ENCODE measurements around the gene ZSCAN22. TPM values are rescaled to one million over a fixed set of nuclear protein-coding genes. Genes with fewer than 3 reads are reported as not detected.

The ZSCAN22 gene
- total RNA-seq, 1 experiment from 2014 or later = 3.2 TPM

- TF ChIP-seq TEAD4 (CRISPR knock-in tag; IDR thresholded peaks at IDR 0.05) = no peak
These were observed 49.6 kb upstream of the ZSCAN22 start (continued) for GRCh38 chr19:58277197-58277596.

- Mint-ChIP-seq H3K9me3 (no peaks in the 10 kb centered on the region), H3K27ac (peak overlapping the region; percentile 85), H3K36me3 (peaks cover 20% of the 10 kb centered on the region), H3K27me3 (ENCODE audit: low read depth) (no peaks in the 10 kb centered on the region), H3K4me1 (peaks cover 22% of the 10 kb centered on the region), H3K4me3 (peak overlapping the region; percentile 95)
- no peak for DNase-seq (ENCODE audit: low spot score)
- POLR2A ChIA-PET = interaction anchor here (0.8 to 1.0 kb wide), 3 partner anchors 14 to 49 kb away, joined by 3 to 5 read pairs (median 4); partner anchors contain the start of genes ERVK3-1 and ZNF544
- ATAC-seq = no peak
- TF ChIP-seq AR (CRISPR knock-in tag; IDR thresholded peaks at IDR 0.05) (no peak), CREM (CRISPR knock-in tag; IDR thresholded peaks at IDR 0.05) (no peak), ATF3 (CRISPR knock-in tag; conservative IDR thresholded peaks at IDR 0.05) (no peak), USF2 (CRISPR knock-in tag; IDR thresholded peaks at IDR 0.05) (no peak), JAZF1 (CRISPR knock-in tag; IDR thresholded peaks at IDR 0.05) (no peak), CDX4 (CRISPR knock-in tag; IDR thresholded peaks at IDR 0.05; ENCODE audit: borderline replicate concordance) (no peak), MXD4 (CRISPR knock-in tag; IDR thresholded peaks at IDR 0.05; ENCODE audit: borderline replicate concordance) (no peak), FOXK1 (CRISPR knock-in tag; IDR thresholded peaks at IDR 0.05) (no peak), ZNF138 (CRISPR knock-in tag; conservative IDR thresholded peaks at IDR 0.05) (no peak)
- CTCF ChIA-PET = interaction anchor here (1.0 to 2.7 kb wide), 3 partner anchors 50 to 70 kb away, joined by 3 to 10 read pairs (median 4); partner anchors contain the start of gene ZNF544
These were observed 48.9 kb upstream of the ZSCAN22 start for GRCh38 chr19:58277748-58278540.

GRCh38 chr19:58278541-58279041 lies 48.2 kb upstream of the ZSCAN22 start, which contains the start of gene ZNF8:
Gene ZNF8 (plus strand): TSS chr19:58278955. CDS start chr19:58279082, 127 bp downstream.
- Mint-ChIP-seq H3K27me3 (ENCODE audit: low read depth) (no peaks in the 10 kb centered on the region), H3K36me3 (peaks cover 20% of the 10 kb centered on the region)
- CTCF ChIA-PET = interaction anchor here (1.0 to 2.7 kb wide), 3 partner anchors 50 to 69 kb away, joined by 3 to 10 read pairs (median 4); partner anchors contain the start of gene ZNF544
- no peak for TF ChIP-seq TCF7 (CRISPR knock-in tag; IDR thresholded peaks at IDR 0.05; ENCODE audit: low read depth)
- TF ChIP-seq TEAD4 (CRISPR knock-in tag; IDR thresholded peaks at IDR 0.05) = no peak
- peak; percentile 87; the same call in 1 of the 2 replicates for TF ChIP-seq ZNF281 (CRISPR knock-in tag; IDR thresholded peaks at IDR 0.05)
- TF ChIP-seq NFYB (CRISPR knock-in tag; conservative IDR thresholded peaks at IDR 0.05; ENCODE audit: low read depth) = peak; percentile 99
- TF ChIP-seq FOXP1 (CRISPR knock-in tag; IDR thresholded peaks at IDR 0.05; ENCODE audit: borderline replicate concordance) = no peak
- TF ChIP-seq ATF3 (CRISPR knock-in tag; conservative IDR thresholded peaks at IDR 0.05) = no peak
- TF ChIP-seq EMX1 (CRISPR knock-in tag; IDR thresholded peaks at IDR 0.05) = no peak
- TF ChIP-seq GRHL2 (CRISPR knock-in tag; IDR thresholded peaks at IDR 0.05; ENCODE audit: insufficient replicate concordance, severe bottlenecking) = no peak
- TF ChIP-seq USF2 (CRISPR knock-in tag; IDR thresholded peaks at IDR 0.05) = peak; percentile 24; the same call in 1 of the 2 replicates
- TF ChIP-seq RORB (CRISPR knock-in tag; IDR thresholded peaks at IDR 0.05) = no peak
- TF ChIP-seq ZNF396 (CRISPR knock-in tag; IDR thresholded peaks at IDR 0.05; ENCODE audit: borderline replicate concordance) = no peak
- no peak for TF ChIP-seq ZNF512 (CRISPR knock-in tag; IDR thresholded peaks at IDR 0.05; ENCODE audit: borderline replicate concordance)

More at GRCh38 chr19:58278541-58279041, 48.2 kb upstream of the ZSCAN22 start, which contains the start of gene ZNF8:
- no peaks in the 10 kb centered on the region for H3K9me3 Mint-ChIP-seq
- H3K27ac Mint-ChIP-seq = peak within 1 kb of the TSS; percentile 85
- peak within 1 kb of the TSS; percentile 95 for H3K4me3 Mint-ChIP-seq
- DNase-seq (ENCODE audit: low spot score) (peak; percentile 99), ATAC-seq (peak; percentile 97)
- POLR2A ChIA-PET = interaction anchor here (0.6 to 1.0 kb wide), 4 partner anchors 14 to 362 kb away, joined by 3 to 5 read pairs (median 4); partner anchors contain the start of genes ERVK3-1, ZNF417 and ZNF544
- peaks cover 22% of the 10 kb centered on the region for H3K4me1 Mint-ChIP-seq
